ENCODE results near the gene POU2F2. TPM values are rescaled to one million over a fixed set of nuclear protein-coding genes. Genes with fewer than 3 reads are reported as not detected.

Gene POU2F2
- total and polyA plus RNA-seq, 10 of the 15 experiments (the other 5 are each of a cell fraction or from before 2014, with no cell fraction given): 4.4 to 62.4 (median 37.9) TPM

DNA sequence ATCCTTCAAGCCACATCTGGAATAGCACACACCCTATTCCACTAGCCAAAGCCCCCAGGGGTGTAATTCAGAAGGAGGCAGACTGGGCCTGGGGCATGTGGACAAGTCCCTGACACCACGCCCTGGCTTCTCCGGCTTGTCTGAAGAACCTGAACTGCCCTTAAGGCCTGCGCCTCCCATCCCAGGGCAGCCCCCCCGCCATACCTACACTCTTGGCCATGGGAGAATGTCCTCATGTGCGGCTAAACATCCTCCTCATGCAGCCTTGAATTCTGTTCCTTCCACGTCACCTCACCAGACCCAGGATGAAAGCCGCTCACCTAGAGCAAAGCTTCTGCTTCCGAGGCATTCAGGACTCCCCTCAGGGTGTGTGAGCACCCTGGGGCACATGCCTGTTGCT is 24.3 kb upstream of the POU2F2 start:
- no peak for FAIRE-seq

GRCh38 chr19:42155796-42156195 is 23.6 kb upstream of the POU2F2 start:
- Histone ChIP-seq H3K79me2 (ENCODE audit: control insufficient read depth, insufficient read depth, low read length) (no peaks in the 10 kb centered on the region), H3K4me2 (ENCODE audit: control insufficient read depth, insufficient read depth) (no peak overlapping the region), H3K9me3 (replicated peaks; ENCODE audit: control insufficient read depth, insufficient read depth, low read length) (no peaks in the 10 kb centered on the region), H3K27me3 (replicated peaks in 1 of 2; ENCODE audit: control insufficient read depth in 2 of 2, insufficient read depth in 2 of 2, low read length in 1 of 2) (peaks cover 0 to 1% of the 10 kb centered on the region in 2 experiments; a peak in 1 of 4 replicates), H3K27ac (ENCODE audit: control insufficient read depth, insufficient read depth) (no peak overlapping the region), H4K20me1 (ENCODE audit: control insufficient read depth, insufficient read depth) (no peaks in the 10 kb centered on the region), H3K36me3 (ENCODE audit: control insufficient read depth in 2 of 2, insufficient read depth in 2 of 2, low read length in 1 of 2) (no peaks in the 10 kb centered on the region), H3K4me1 (ENCODE audit: control insufficient read depth, insufficient read depth, low read length) (peaks cover 9% of the 10 kb centered on the region), H2AFZ (ENCODE audit: control insufficient read depth, low read depth, low read length) (no peak overlapping the region), H3K9ac (ENCODE audit: control insufficient read depth, insufficient read depth, low read length) (no peak overlapping the region), H3K4me3 (no peak overlapping the region)
- ATAC-seq (no peak), FAIRE-seq (no peak), DNase-seq (ENCODE audit: low read depth, low spot score) (no peak)
- TF ChIP-seq BCLAF1 (IDR thresholded peaks at IDR 0.05) (no peak), SMC3 (IDR thresholded peaks at IDR 0.05; ENCODE audit: borderline replicate concordance, low read length) (no peak), NBN (IDR thresholded peaks at IDR 0.05) (no peak)
- WGBS (ENCODE audit: insufficient coverage, insufficient replicate concordance, low lambda C conversion rate, missing lambda C conversion rate): 52% methylated on average over 10 of the region's 10 CpGs
- SMC1A ChIA-PET (ENCODE audit: uncharacterized antibody, unreplicated experiment): no interaction called here
- CTCF ChIA-PET: no interaction called here
- in situ Hi-C loops (cut with MboI): no loop called here
- intact Hi-C loops (cut with micrococcal nuclease; ENCODE audit: unreplicated experiment): no loop called here
- POLR2A ChIA-PET: no interaction called here
- BruUV-seq (replicated peaks): no TSS peak
- RAD21 ChIA-PET (ENCODE audit: unreplicated experiment): no interaction called here

More for the DNA sequence above, 24.3 kb upstream of the POU2F2 start:
- ChIA-PET SMC1A (ENCODE audit: uncharacterized antibody, unreplicated experiment) (no interaction called here), POLR2A (no interaction called here), RAD21 (ENCODE audit: unreplicated experiment) (no interaction called here), CTCF (interaction anchor here (0.6 kb wide), 1 partner anchor 206 kb away, joined by 3 read pairs; no protein-coding TSS in a partner anchor)
- no peaks in the 10 kb centered on the region for H4K20me1 ChIP-seq (ENCODE audit: control insufficient read depth, insufficient read depth)
- TF ChIP-seq, protein P1, sequence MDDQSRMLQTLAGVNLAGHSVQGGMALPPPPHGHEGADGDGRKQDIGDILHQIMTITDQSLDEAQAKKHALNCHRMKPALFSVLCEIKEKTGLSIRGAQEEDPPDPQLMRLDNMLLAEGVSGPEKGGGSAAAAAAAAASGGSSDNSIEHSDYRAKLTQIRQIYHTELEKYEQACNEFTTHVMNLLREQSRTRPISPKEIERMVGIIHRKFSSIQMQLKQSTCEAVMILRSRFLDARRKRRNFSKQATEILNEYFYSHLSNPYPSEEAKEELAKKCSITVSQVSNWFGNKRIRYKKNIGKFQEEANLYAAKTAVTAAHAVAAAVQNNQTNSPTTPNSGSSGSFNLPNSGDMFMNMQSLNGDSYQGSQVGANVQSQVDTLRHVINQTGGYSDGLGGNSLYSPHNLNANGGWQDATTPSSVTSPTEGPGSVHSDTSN (IDR thresholded peaks at IDR 0.05; ENCODE audit: insufficient replicate concordance, low read depth, low read length): no peak
- TF ChIP-seq TCF12 (IDR thresholded peaks at IDR 0.05; ENCODE audit: low read depth, low read length): no peak
- no peaks in the 10 kb centered on the region for H3K9me3 ChIP-seq (replicated peaks; ENCODE audit: control insufficient read depth, insufficient read depth, low read length)
- no peak overlapping the region for H3K9ac ChIP-seq (ENCODE audit: control insufficient read depth, insufficient read depth, low read length)
- H2AFZ ChIP-seq (ENCODE audit: control insufficient read depth, low read depth, low read length): no peak overlapping the region
- no peak overlapping the region for H3K27ac ChIP-seq (ENCODE audit: control insufficient read depth, insufficient read depth)
- BruUV-seq (replicated peaks): no TSS peak
- no peak overlapping the region for H3K4me2 ChIP-seq (ENCODE audit: control insufficient read depth, insufficient read depth)
- H3K79me2 ChIP-seq (ENCODE audit: control insufficient read depth, insufficient read depth, low read length): no peaks in the 10 kb centered on the region
- DNase-seq (ENCODE audit: low read depth, low spot score) (no peak), ATAC-seq (no peak)
- peaks cover 0 to 1% of the 10 kb centered on the region in 2 experiments; a peak in 2 of 4 replicates for H3K27me3 ChIP-seq (replicated peaks in 1 of 2; ENCODE audit: control insufficient read depth in 2 of 2, insufficient read depth in 2 of 2, low read length in 1 of 2)
- no peaks in the 10 kb centered on the region for H3K36me3 ChIP-seq (ENCODE audit: control insufficient read depth in 2 of 2, insufficient read depth in 2 of 2, low read length in 1 of 2)
- no peak overlapping the region for H3K4me3 ChIP-seq
- intact Hi-C loops (cut with micrococcal nuclease; ENCODE audit: unreplicated experiment): no loop called here
- WGBS (ENCODE audit: insufficient coverage, insufficient replicate concordance, low lambda C conversion rate, missing lambda C conversion rate): 50% methylated on average over 8 of the region's 8 CpGs
- in situ Hi-C loops (cut with MboI): no loop called here
- peaks cover 9% of the 10 kb centered on the region for H3K4me1 ChIP-seq (ENCODE audit: control insufficient read depth, insufficient read depth, low read length)

Measured in GM12878 (cell line).